Measurements from ENCODE around the gene TTC21A. TPM values are rescaled to one million over a fixed set of nuclear protein-coding genes. Genes with fewer than 3 reads are reported as not detected.
A peak's percentile ranks its signal among the peaks of the same experiment; 100 is the strongest.

TTC21A gene
- total RNA-seq, 1 experiment from 2014 or later, result 1.7 TPM

DNA sequence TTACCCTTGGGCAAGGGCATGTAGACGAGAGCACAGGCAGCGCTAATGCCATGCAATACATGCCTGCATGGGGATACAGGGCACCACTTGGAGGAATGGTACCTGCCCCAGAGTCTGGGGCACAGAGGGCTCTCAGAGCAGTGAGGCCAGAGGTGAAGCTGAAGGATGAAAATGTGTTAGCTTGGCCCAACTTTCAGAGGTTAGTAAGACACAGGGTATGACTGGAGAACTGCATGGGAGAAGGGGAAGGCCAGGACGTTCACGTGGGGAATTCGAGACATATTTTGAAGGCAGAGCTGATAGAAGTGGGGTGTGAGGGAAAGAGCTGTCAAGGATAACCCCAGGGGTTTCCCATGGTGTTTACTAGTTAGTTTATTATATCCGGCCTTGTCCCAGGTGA is 26.3 kb downstream of the TTC21A start:
- Histone ChIP-seq H3K27me3 (ENCODE audit: insufficient read depth, low read length) (no peaks in the 10 kb centered on the region), H4K91ac (ENCODE audit: insufficient read length, low read depth, low read length) (no peak overlapping the region), H3K9me3 (ENCODE audit: control insufficient read depth, low read depth, low read length) (no peaks in the 10 kb centered on the region), H2AK5ac (ENCODE audit: insufficient read length, low read length) (no peak overlapping the region), H2BK12ac (ENCODE audit: insufficient read length, low read depth, low read length) (no peak overlapping the region), H2BK5ac (ENCODE audit: insufficient read length, low read length) (no peak overlapping the region), H3K4ac (ENCODE audit: low read depth, low read length) (no peak overlapping the region), H2BK120ac (ENCODE audit: low read depth, low read length, poor library complexity, severe bottlenecking) (no peak overlapping the region), H4K8ac (replicated peaks; ENCODE audit: insufficient read length, low read depth, low read length) (no peak overlapping the region), H3K79me1 (ENCODE audit: insufficient read depth, low read depth, low read length, poor library complexity, severe bottlenecking) (no peaks in the 10 kb centered on the region), H3K4me1 (ENCODE audit: insufficient read depth, low read length) (no peaks in the 10 kb centered on the region), H3K56ac (ENCODE audit: insufficient read length, low read depth, low read length) (no peak overlapping the region), H3T11ph (ENCODE audit: low read length) (no peak overlapping the region), H4K20me1 (ENCODE audit: control insufficient read depth, insufficient read depth, insufficient read length) (no peaks in the 10 kb centered on the region), H3K23ac (ENCODE audit: insufficient read length, low read depth, low read length) (no peak overlapping the region), H3K4me2 (ENCODE audit: insufficient read depth, insufficient read length, low read length) (no peak overlapping the region), H3K14ac (ENCODE audit: insufficient read depth, low read length) (no peak overlapping the region), H3K23me2 (ENCODE audit: insufficient read length, low read depth, low read length, poor library complexity, severe bottlenecking) (no peaks in the 10 kb centered on the region), H2AFZ (ENCODE audit: low read length) (no peak overlapping the region), H2BK20ac (ENCODE audit: low read depth, low read length, poor library complexity, severe bottlenecking) (no peak overlapping the region), H3K79me2 (ENCODE audit: insufficient read depth, low read length) (no peaks in the 10 kb centered on the region), H2BK15ac (ENCODE audit: low read depth, low read length) (no peak overlapping the region), H3K18ac (ENCODE audit: insufficient read length, low read depth, low read length) (no peak overlapping the region), H4K5ac (ENCODE audit: insufficient read length, low read depth, low read length) (no peak overlapping the region), H3K9ac (ENCODE audit: extremely low read depth, insufficient read length, low read length) (no peak overlapping the region), H3K27ac (ENCODE audit: insufficient read length, low read depth, low read length) (no peak overlapping the region)
- no peak for DNase-seq
- H3K27ac Mint-ChIP-seq, result peak overlapping the region in 1 of 3 experiments; percentile 25; a peak in 1 of 7 replicates
- no CpG with 5 or more reads among the region's 6 CpGs for WGBS (ENCODE audit: extremely low coverage, insufficient read length, low lambda C conversion rate)
- no peak overlapping the region for H3K4me3 Mint-ChIP-seq
- H3K27me3 Mint-ChIP-seq (ENCODE audit: low read depth), result no peaks in the 10 kb centered on the region
- H3K9me3 Mint-ChIP-seq, result no peaks in the 10 kb centered on the region
- H3K4me1 Mint-ChIP-seq, result peaks cover 2 to 5% of the 10 kb centered on the region in 2 experiments; a peak in 1 of 4 replicates
- TF ChIP-seq, protein P1, sequence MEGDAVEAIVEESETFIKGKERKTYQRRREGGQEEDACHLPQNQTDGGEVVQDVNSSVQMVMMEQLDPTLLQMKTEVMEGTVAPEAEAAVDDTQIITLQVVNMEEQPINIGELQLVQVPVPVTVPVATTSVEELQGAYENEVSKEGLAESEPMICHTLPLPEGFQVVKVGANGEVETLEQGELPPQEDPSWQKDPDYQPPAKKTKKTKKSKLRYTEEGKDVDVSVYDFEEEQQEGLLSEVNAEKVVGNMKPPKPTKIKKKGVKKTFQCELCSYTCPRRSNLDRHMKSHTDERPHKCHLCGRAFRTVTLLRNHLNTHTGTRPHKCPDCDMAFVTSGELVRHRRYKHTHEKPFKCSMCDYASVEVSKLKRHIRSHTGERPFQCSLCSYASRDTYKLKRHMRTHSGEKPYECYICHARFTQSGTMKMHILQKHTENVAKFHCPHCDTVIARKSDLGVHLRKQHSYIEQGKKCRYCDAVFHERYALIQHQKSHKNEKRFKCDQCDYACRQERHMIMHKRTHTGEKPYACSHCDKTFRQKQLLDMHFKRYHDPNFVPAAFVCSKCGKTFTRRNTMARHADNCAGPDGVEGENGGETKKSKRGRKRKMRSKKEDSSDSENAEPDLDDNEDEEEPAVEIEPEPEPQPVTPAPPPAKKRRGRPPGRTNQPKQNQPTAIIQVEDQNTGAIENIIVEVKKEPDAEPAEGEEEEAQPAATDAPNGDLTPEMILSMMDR (conservative IDR thresholded peaks at IDR 0.05), result no peak
- H3K36me3 Mint-ChIP-seq (ENCODE audit: insufficient read depth in 1 of 3, low read depth in 3 of 3), result no peaks in the 10 kb centered on the region
